ENCODE results near the gene SCN4A.
"Not testable (repeated sequence)": the region's sequence is repeated elsewhere in the genome, so short reads cannot be mapped to it uniquely, and the experiment has no call there.

The SCN4A gene

GRCh38 chr17:63972796-63973195 is at the start of gene SCN4A:
Gene SCN4A (minus strand): TSS chr17:63972918. CDS start chr17:63972841, 77 bp downstream.
- no peak for DNase-seq

- DNase-seq = peak; percentile 96
These were observed 47.5 kb upstream of the SCN4A start, which contains the start of gene ICAM2 for GRCh38 chr17:64020056-64020766. Gene ICAM2 (minus strand): TSS chr17:64020633. CDS start chr17:64006691, 13,942 bp downstream.

DNA sequence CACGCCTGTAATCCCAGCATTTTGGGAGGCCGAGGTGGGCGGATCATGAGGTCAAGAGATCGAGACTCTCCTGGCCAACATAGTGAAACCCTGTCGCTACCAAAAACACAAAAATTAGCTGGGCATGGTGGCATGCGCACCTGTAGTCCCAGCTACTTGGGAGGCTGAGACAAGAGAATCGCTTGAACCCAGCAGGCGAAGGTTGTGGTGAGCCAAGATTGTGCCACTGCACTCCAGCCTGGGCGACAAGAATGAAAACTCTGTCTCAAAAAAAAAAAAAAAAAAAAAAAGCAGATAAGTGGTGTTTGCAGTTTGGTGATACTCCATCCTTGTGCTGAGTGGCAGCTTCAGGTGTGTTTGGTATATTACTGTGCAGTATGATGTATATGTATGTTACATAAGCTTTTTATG is 46.8 kb upstream of the SCN4A start:
- DNase-seq = peak in 1 of 2 donors; percentile 55

DNA sequence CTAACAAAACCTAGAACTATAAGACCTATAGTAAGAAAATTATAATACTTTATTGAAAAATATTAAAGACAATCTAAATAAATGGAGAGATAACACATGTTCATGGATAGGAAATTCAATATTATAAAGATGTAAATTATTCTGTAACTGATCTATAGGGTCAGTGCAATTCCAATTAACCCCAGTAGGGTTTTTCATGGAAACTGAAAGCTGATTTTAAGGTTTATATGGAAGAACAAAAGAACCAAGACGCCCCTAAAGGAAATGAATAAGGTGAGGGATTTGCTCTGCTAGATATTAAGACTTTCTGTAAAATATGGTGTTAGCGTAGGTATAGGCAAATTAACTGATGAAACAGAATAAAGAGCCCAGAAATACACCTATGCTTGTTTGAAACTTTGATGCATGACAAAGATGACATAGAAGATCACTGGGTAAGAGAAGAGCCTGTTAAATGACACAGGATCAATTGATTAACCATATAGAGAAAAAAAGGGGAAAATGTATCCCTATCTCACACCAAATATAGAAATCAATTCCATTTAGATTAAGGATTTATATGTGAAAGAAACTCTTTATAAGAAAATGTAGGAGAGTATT is 44.8 kb upstream of the SCN4A start:
- peak in 1 of 2 donors; percentile 60 for DNase-seq

GRCh38 chr17:64016974-64017373 is 44.3 kb upstream of the SCN4A start:
- DNase-seq = no peak

DNA sequence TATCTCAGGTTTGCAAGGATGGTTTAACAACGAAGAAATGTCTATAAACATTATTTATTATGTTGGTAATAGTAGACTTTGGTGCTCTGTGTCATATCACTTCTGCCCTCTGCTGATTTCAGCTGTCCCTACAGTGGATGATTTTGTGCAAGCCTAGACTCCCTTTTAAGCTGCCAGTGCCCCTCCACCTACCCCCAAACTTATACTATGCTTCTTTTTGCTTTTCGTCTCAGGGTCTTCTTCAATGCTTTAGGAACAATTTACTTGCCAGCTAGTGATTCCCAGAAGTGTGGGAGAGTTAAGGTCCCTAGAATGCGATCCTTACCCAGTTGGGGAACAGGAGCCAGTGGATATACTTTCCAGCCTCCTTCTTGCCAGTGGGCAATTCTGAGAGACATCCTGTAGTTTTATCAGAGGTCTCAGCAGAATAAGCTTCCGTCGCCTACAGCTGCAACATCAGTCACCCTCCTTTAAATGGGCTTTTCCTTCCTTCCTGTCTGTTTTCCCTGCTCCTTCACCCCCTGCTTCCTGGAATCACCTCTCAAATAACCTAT is 43.6 kb upstream of the SCN4A start:
- peak in 1 of 2 donors; percentile 60 for DNase-seq

DNA sequence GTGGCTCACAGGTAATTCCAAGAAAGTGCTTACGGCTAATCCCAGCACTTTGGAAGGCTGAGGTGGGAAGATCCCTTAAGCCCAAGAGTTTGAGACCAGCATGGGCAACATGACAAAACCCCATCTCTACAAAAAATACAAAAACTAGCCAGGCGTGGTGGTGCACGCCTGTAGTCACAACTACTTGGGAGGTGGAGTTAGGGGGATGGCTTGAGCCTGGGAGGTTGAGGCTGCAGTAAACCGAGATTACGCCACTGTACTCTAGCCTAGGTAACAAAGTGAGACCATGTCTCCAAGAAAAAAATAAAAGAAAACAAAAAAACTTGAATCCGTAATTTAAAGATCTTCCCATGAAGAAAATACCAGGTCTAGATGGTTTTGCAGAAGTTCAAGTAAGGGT is 42.7 kb upstream of the SCN4A start:
- no peak for DNase-seq

GRCh38 chr17:64009571-64010402 is 37.1 kb upstream of the SCN4A start:
- DNase-seq = no peak

GRCh38 chr17:64008830-64009229 is 36.1 kb upstream of the SCN4A start:
- DNase-seq = no peak

DNA sequence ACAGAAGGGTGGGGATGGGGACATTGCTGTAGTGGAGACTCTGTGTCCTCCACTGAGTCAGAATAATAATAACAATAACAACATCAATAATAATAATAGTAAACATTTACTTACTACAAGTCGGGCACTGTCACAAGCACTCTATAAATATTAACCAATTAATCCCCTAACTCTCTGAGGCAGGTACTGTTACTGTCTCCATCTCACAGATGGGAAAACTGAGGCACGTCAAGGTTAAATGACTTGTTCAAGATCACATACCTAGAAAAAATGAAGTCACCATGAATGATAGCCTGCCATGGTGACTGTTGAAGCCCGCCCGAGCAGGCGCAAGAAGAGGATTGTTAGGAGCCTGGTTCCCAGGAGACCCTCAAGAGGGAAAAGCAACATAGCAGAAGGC is 35.6 kb upstream of the SCN4A start:
- DNase-seq = no peak

DNA sequence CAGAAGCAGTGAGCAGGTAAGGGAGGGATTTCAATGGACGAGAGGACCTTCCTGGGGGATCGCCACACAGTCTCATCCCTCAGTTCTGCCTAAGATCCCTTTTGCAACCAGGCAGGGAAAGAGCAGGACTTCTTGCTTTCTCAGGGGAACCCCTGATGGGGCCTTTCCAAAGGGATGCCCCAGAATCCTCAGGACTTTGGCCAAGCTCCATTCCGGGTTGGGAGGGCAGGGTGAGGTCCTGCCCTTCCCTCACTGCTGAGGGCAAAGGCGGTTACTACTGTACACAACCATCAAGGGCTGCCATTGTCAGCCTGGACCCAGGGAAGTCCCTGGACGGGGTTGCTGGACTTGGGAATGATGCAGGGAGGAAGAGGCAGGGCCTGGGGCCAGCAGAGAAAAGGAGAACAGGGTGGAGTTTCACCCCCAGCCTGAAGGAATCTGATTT is 35.1 kb upstream of the SCN4A start:
- DNase-seq = no peak

GRCh38 chr17:64007089-64007837 is 34.5 kb upstream of the SCN4A start:
- DNase-seq = not testable (repeated sequence)

DNA sequence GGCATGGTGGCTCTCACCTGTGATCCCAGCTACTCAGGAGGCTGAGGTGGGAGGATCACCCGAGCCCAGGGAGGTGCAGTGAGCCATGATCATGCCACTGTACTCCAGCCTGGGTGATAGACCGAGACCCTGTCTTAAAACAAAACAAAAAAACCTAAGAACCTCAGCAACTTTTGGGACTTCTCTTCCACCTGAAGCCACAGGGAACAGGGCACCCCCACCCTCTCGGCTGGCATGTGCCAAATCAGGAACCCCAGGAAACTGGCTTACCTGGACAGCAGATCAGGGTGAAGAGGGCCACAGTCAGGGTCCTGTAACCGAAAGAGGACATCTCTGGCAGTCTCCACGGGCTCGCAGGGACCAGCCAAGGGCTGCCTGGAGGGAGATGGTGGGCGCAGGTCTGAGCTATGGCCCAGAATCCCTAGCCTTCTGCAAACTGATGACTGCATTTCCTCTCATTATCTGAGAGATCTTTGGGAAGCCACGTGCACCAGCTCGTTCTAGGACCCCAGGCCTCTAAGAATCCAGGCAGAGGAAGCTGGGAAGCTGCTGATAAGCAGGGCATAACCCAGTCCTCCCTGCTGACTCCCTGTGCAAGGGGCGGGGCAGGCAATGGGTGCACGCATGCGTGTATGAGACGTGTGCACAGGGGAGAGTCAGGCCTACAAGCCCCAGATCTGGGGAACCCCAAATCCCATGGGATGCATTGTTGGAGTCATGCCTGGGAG is 33.8 kb upstream of the SCN4A start:
- no peak for DNase-seq

- DNase-seq = no peak
These were observed 33.0 kb upstream of the SCN4A start for GRCh38 chr17:64005734-64006167.

- DNase-seq = no peak
These were observed 32.4 kb upstream of the SCN4A start for GRCh38 chr17:64004903-64005733.

- DNase-seq = no peak
These were observed 31.6 kb upstream of the SCN4A start for GRCh38 chr17:64004218-64004770.

- DNase-seq = no peak
These were observed 30.9 kb upstream of the SCN4A start for GRCh38 chr17:64003526-64004121.

- DNase-seq = no peak
These were observed 30.2 kb upstream of the SCN4A start for GRCh38 chr17:64002658-64003525.
